OCI-LY3 (cell line): Measurements from ENCODE around the gene MYBPC3.

Experiments
- EZH2phosphoT487 ChIP-seq: fragments of 200-600 bp; shearing (Covaris generic); IDR thresholded peaks from 2 replicates; pipeline ENCODE4 v1.6.1; 2018; ENCODE audit warnings: antibody characterized with exemption, mixed run types, low read depth
- TF ChIP-seq, protein P1 (sequence below): fragments of 200-600, 300-600 bp; sonication (generic); IDR thresholded peaks from 2 replicates; pipeline ENCODE4 v1.5.1; 2014; ENCODE audit warnings: antibody characterized with exemption, low read length, low read depth

DNA sequence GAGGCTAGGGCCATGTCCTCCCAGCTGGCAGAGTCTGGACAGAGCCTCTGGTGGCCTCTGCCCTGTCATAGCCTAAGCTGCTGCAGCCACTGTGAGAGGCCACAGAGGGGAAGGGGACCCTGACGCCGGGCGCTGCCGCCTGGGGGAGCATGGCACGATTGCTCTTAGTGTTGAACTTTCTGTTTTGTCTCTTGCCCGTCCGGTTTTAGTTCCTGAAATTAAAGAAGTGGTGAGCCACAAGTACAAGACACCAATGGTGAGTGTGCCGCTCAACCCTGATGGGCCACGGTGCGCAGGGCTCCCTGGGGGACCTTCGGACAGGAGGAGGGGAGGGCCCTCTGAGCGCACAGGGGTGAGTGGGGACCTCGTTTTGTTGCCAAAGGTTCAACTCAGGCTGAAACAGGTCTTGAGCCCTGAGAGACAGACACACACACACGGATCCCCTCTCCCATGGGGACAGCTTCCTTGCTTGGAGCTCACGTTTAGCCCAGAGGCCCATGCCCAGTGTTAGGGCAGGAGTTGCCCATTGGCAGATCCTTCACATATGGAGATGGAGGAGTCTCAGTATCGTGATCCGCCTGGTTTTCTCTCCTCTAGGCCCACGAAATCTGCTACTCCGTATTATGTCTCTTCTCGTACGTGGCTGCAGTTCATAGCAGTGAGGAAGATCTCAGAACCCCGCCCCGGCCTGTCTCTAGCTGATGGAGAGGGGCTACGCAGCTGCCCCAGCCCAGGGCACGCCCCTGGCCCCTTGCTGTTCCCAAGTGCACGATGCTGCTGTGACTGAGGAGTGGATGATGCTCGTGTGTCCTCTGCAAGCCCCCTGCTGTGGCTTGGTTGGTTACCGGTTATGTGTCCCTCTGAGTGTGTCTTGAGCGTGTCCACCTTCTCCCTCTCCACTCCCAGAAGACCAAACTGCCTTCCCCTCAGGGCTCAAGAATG is 23.8 kb downstream of the MYBPC3 start:
- TF ChIP-seq, protein P1, sequence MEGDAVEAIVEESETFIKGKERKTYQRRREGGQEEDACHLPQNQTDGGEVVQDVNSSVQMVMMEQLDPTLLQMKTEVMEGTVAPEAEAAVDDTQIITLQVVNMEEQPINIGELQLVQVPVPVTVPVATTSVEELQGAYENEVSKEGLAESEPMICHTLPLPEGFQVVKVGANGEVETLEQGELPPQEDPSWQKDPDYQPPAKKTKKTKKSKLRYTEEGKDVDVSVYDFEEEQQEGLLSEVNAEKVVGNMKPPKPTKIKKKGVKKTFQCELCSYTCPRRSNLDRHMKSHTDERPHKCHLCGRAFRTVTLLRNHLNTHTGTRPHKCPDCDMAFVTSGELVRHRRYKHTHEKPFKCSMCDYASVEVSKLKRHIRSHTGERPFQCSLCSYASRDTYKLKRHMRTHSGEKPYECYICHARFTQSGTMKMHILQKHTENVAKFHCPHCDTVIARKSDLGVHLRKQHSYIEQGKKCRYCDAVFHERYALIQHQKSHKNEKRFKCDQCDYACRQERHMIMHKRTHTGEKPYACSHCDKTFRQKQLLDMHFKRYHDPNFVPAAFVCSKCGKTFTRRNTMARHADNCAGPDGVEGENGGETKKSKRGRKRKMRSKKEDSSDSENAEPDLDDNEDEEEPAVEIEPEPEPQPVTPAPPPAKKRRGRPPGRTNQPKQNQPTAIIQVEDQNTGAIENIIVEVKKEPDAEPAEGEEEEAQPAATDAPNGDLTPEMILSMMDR: peak; percentile 52
- TF ChIP-seq EZH2phosphoT487: no peak
